SKM-1 (cell line): ENCODE results near the gene PCP4.

Experiments
- DNase-seq: peaks from one replicate; lab custom pipeline; 2025; ENCODE audit not compliant: unreplicated experiment; lab: John Stamatoyannopoulos, UW

Gene PCP4

DNA sequence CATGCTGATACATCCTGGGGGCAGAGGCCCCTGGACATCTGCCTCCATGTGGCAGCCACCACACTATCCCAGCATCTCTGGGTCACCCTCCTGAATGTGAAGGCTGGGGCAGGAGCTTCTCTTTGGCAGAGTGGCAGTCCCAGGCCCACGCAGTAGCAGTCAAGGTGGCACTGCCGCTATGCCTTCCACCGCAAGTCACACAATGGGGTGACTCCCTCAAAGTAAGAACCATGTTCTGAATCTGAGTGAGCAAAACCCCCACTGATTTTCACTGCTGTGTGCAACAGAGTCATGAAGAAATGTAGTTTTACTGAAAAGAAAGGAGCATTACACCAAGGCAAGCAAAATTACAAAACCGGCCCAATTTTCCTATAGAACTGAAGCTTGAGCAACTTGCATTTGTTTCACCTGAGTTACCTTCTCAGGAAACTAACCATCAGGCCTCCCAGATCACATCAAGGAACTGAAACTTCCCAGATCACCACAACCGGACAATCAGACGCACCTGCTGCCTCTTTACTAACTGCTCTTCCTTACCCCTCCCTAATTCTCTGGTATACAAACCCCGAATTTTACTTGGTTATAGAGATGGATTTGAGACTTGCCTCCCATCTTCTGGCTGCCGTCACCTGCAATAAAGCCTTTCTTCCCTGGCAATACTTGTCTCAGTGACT, 102.6 kb downstream of the PCP4 start:
- no peak for DNase-seq

DNA sequence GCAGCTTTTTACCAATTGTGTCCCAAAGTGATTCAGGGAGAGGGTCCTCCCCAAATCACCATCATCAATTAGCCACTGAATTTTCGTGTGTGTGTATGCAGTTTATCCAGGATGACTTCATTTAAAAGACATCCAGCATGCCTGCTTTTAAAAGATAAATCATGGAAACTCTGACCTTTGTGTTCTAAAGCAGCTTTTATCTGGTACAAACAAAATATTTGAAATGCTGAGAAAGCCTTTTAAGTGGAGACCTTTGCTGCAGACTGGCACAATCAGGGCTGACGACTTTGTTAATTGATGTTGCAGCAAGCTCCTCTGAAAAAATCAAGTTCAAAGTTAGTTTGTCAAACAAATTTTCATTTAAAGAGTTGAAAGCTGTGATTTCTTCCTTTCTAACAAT, 104.7 kb downstream of the PCP4 start:
- no peak for DNase-seq

DNA sequence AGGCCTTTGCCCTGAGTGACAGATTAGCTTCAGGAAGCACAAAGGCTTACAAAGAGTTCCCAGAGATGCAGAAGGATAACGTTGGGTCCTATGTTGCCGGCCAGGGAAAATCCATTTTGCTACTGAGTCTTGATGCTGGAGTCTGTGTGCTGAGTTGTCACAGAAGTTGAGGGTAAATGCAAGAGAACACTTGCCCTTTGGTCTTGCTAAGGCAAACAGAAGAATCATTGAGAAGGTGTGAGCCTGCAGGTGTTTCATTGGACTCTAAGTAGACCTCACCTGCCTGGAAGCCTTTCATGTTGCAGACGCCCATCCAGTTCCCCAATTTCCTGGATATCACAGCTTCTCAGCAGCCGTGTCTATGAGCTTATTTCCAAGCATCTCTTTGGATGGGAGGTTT, 105.2 kb downstream of the PCP4 start:
- DNase-seq: no peak

DNA sequence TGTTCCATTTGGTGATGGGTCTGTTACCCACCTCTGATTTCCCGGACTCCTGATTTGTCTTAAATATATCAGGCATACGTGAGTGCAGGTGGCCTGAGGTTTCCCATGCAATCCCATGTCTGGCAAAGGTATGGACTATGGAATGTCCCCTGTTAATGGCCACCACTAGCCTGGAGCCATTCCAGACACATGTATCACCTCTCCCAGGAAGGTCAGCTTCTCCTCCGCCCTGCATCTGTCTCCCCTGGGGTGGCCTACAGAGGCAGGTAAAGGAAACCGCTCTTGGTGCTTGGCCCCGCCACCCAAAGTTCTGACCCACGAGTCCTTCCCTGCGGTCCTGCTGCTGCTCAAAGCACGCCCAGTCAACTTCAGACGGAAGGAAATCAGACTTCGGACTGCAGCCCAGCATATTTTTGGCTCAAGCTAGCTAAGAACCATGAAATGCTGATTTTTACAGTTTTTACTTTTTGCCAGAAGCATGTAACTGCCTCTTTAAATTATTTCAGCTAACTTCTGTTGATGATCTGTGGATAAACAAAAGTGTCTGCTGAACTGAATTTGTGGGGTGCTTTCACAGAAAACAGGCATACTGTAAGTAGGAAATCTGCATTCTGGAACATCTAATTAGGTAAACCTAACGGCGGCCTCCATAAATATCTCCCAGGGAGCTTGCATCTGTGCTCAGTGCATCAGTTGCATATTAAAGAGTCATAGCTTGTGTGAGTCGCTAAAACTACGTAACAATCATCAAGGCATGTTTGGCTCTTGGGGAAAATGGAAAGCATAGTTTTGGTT, 105.9 kb downstream of the PCP4 start:
- no peak for DNase-seq

DNA sequence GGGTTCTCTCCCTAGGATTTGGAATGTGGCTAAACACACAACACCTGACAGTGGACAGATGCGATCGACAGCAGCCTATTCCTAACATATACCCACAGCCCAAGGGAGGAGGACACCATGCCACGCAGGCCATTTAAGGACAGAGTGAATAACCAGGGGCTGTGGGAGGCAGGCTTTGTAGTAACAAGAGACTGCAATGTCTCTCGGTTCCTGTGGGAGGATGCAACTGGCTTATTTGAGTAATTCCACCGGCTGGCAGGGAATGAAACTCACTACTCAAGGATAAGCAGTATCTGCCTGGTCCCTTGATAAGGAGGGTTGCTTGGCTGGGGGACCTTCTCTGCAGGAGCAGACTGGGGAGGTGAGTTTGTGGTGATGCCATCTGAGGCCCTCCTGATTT, 109.6 kb downstream of the PCP4 start:
- DNase-seq: no peak
